H1 (cell line): ENCODE data around the gene CXXC4. TPM values are rescaled to one million over a fixed set of nuclear protein-coding genes. Genes with fewer than 3 reads are reported as not detected.
A peak's percentile ranks its signal among the peaks of the same experiment; 100 is the strongest.

Experiments used
- ASH2L ChIP-seq: fragments of 200-600, 300-600 bp; sonication (generic); IDR thresholded peaks from one replicate; pipeline ENCODE4 v1.7.1; 2017; ENCODE audit warnings: low read length
- KDM5A ChIP-seq: fragments of 200-600 bp; IDR thresholded peaks from 2 replicates; pipeline ENCODE4 v1.7.1; 2012; ENCODE audit warnings: mild to moderate bottlenecking, low read length, inconsistent platforms, mixed read lengths
- RNF2 ChIP-seq: fragments of 200-900, 300-1000 bp; sonication (generic); IDR thresholded peaks from 2 replicates; pipeline ENCODE4 v1.7.1; 2016; ENCODE audit warnings: borderline replicate concordance, low read depth, mild to moderate bottlenecking, antibody characterized with exemption, low read length; ENCODE audit not compliant: poor library complexity, severe bottlenecking; ENCODE audit errors: missing control alignments
- SP1 ChIP-seq: IDR thresholded peaks from 2 replicates; pipeline ENCODE4 v1.6.1; 2011; ENCODE audit warnings: low read depth, low read length
- polyA plus RNA-seq, 7 experiments: library from polyadenylated mRNA; depleted of rRNA in 3 of 7; stranded (reverse) in 5 of 7; unstranded in 2 of 7; fragments of >200 nt in 5 of 7; fragments of 200-250 nt in 2 of 7; gene quantifications; 1 replicate in 5 of 7; 2 replicates in 1 of 7; 4 replicates in 1 of 7; pipeline versions ENCODE4 v1.2.1 to v1.2.3, GENCODE V29; 2011 to 2013; ENCODE audit warnings: missing spikeins in 2 of 7, mixed read lengths in 2 of 7
- total RNA-seq: library from RNA; stranded (reverse); fragmentation: NEBNext Ultra II Directional; extraction: Animal tissue kit (Norgen Biotek cat#: 25700); gene quantifications from 2 replicates; pipeline ENCODE4 v1.2.1, GENCODE V29; 2021

Gene CXXC4
- total and polyA plus RNA-seq, 2 of the 8 experiments (the other 6 are each of a cell fraction or from before 2014, with no cell fraction given) = 1.3 to 1.8 TPM

DNA sequence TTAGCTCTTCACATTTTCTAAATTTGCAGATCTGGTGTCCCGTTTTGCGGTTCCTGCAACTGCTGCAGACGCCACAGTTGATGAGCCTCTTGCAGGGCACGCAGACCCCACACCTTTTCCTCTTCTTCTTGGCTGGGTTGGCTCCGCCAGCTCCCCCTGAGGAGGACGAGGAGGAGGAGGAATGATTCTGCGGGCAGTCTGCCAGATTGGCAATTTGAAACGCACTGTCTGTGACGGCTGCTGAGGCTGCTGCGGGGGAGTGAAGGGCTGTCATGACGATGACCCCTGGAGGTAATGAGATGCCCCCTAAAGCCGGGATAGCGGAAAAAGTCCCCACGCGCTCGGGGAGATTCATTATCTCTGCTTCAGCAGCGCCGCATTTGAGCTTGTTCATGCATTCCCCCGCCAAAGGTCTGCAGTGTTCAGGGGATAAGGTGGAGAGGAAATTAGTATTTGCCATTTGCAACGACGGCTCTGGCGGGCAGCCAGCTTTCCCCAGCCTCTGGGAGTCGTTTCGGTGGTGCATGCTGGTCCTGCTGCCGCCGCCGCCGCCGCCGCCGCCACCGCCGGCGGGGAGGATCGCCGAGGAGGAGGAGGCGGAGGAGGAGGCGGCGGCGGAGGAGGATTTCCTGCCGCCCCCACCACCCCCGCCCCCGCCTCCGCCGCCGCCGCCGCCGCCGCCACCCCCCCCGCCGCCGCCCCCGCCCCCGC, 3.8 kb downstream of the CXXC4 start (continued):
- TF ChIP-seq RNF2 = no peak
- peak; percentile 95 for TF ChIP-seq ASH2L
- no peak for TF ChIP-seq SP1
- no peak for TF ChIP-seq KDM5A
